ENCODE measurements around the gene ABCC5.

The ABCC5 gene

GRCh38 chr3:183911763-183912506 is 105.7 kb downstream of the ABCC5 start:
- Mint-ChIP-seq H3K27ac (no peak overlapping the region), H3K27me3 (no peaks in the 10 kb centered on the region), H3K4me3 (no peak overlapping the region), H3K4me1 (no peaks in the 10 kb centered on the region), H3K9me3 (no peaks in the 10 kb centered on the region), H3K36me3 (ENCODE audit: low read depth) (no peaks in the 10 kb centered on the region)
- ATAC-seq, result no peak
- no peak for DNase-seq

- ATAC-seq, result no peak
- Mint-ChIP-seq H3K4me1 (no peaks in the 10 kb centered on the region), H3K27me3 (no peaks in the 10 kb centered on the region), H3K36me3 (ENCODE audit: low read depth) (no peaks in the 10 kb centered on the region), H3K27ac (no peak overlapping the region), H3K9me3 (no peaks in the 10 kb centered on the region), H3K4me3 (no peak overlapping the region)
- DNase-seq, result no peak
Observed at GRCh38 chr3:183911087-183911486, 106.6 kb downstream of the ABCC5 start.

GRCh38 chr3:183909030-183909600 is 108.6 kb downstream of the ABCC5 start:
- Mint-ChIP-seq H3K36me3 (ENCODE audit: low read depth) (no peaks in the 10 kb centered on the region), H3K9me3 (no peaks in the 10 kb centered on the region), H3K27me3 (no peaks in the 10 kb centered on the region), H3K27ac (no peak overlapping the region), H3K4me3 (no peak overlapping the region), H3K4me1 (no peaks in the 10 kb centered on the region)
- DNase-seq, result no peak
- no peak for ATAC-seq

- Mint-ChIP-seq H3K4me1 (no peaks in the 10 kb centered on the region), H3K27me3 (no peaks in the 10 kb centered on the region), H3K4me3 (no peak overlapping the region), H3K36me3 (ENCODE audit: low read depth) (no peaks in the 10 kb centered on the region), H3K9me3 (no peaks in the 10 kb centered on the region), H3K27ac (no peak overlapping the region)
- DNase-seq, result no peak
- no peak for ATAC-seq
Observed at GRCh38 chr3:183907911-183908331, 109.8 kb downstream of the ABCC5 start.

- no peaks in the 10 kb centered on the region for H3K9me3 Mint-ChIP-seq
- no peak for DNase-seq
- no peak overlapping the region for H3K27ac Mint-ChIP-seq
- no peaks in the 10 kb centered on the region for H3K27me3 Mint-ChIP-seq
- no peak overlapping the region for H3K4me3 Mint-ChIP-seq
- no peak for ATAC-seq
- H3K4me1 Mint-ChIP-seq, result no peaks in the 10 kb centered on the region
- no peaks in the 10 kb centered on the region for H3K36me3 Mint-ChIP-seq (ENCODE audit: low read depth)
Observed at GRCh38 chr3:183907176-183907575, 110.5 kb downstream of the ABCC5 start.

GRCh38 chr3:183906234-183906921 is 111.3 kb downstream of the ABCC5 start:
- no peak for DNase-seq

GRCh38 chr3:183904833-183905780 is 112.6 kb downstream of the ABCC5 start:
- no peak overlapping the region for H3K4me3 Mint-ChIP-seq
- H3K9me3 Mint-ChIP-seq, result no peaks in the 10 kb centered on the region
- peaks cover 2% of the 10 kb centered on the region for H3K36me3 Mint-ChIP-seq (ENCODE audit: low read depth)

More at GRCh38 chr3:183906234-183906921, 111.3 kb downstream of the ABCC5 start:
- H3K36me3 Mint-ChIP-seq (ENCODE audit: low read depth), result no peaks in the 10 kb centered on the region
- ATAC-seq, result no peak
- H3K4me1 Mint-ChIP-seq, result no peaks in the 10 kb centered on the region
- H3K4me3 Mint-ChIP-seq, result no peak overlapping the region
- no peak overlapping the region for H3K27ac Mint-ChIP-seq
- H3K27me3 Mint-ChIP-seq, result peaks cover 2% of the 10 kb centered on the region
- H3K9me3 Mint-ChIP-seq, result no peaks in the 10 kb centered on the region

GRCh38 chr3:183898028-183898431 is 119.7 kb downstream of the ABCC5 start:
- Mint-ChIP-seq H3K27me3 (peaks cover 8% of the 10 kb centered on the region), H3K4me1 (peaks cover 4% of the 10 kb centered on the region), H3K4me3 (no peak overlapping the region), H3K36me3 (ENCODE audit: low read depth) (peaks cover 2% of the 10 kb centered on the region), H3K9me3 (no peaks in the 10 kb centered on the region), H3K27ac (no peak overlapping the region)
- DNase-seq, result no peak
- ATAC-seq, result peak; percentile 13

More at GRCh38 chr3:183904833-183905780, 112.6 kb downstream of the ABCC5 start:
- no peak for ATAC-seq
- Mint-ChIP-seq H3K27me3 (peaks cover 2% of the 10 kb centered on the region), H3K27ac (no peak overlapping the region), H3K4me1 (no peaks in the 10 kb centered on the region)
- DNase-seq, result no peak

GRCh38 chr3:183897606-183898005 is 120.1 kb downstream of the ABCC5 start:
- peaks cover 11% of the 10 kb centered on the region for H3K27me3 Mint-ChIP-seq
- DNase-seq (no peak), ATAC-seq (peak; percentile 72)
- H3K9me3 Mint-ChIP-seq, result no peaks in the 10 kb centered on the region
- peaks cover 4% of the 10 kb centered on the region for H3K4me1 Mint-ChIP-seq
- H3K36me3 Mint-ChIP-seq (ENCODE audit: low read depth), result peaks cover 2% of the 10 kb centered on the region
- H3K27ac Mint-ChIP-seq, result no peak overlapping the region
- no peak overlapping the region for H3K4me3 Mint-ChIP-seq

GRCh38 chr3:183896610-183897009 is 121.1 kb downstream of the ABCC5 start:
- H3K27ac Mint-ChIP-seq, result no peak overlapping the region
- H3K27me3 Mint-ChIP-seq, result peaks cover 9% of the 10 kb centered on the region
- no peak overlapping the region for H3K4me3 Mint-ChIP-seq
- DNase-seq (no peak), ATAC-seq (no peak)
- H3K9me3 Mint-ChIP-seq, result no peaks in the 10 kb centered on the region
- H3K36me3 Mint-ChIP-seq (ENCODE audit: low read depth), result peaks cover 2% of the 10 kb centered on the region
- peaks cover 4% of the 10 kb centered on the region for H3K4me1 Mint-ChIP-seq

GRCh38 chr3:183896184-183896583 is 121.5 kb downstream of the ABCC5 start:
- ATAC-seq, result no peak
- Mint-ChIP-seq H3K4me3 (no peak overlapping the region), H3K9me3 (no peaks in the 10 kb centered on the region), H3K27ac (no peak overlapping the region), H3K36me3 (ENCODE audit: low read depth) (peaks cover 2% of the 10 kb centered on the region), H3K4me1 (peaks cover 4% of the 10 kb centered on the region), H3K27me3 (peaks cover 9% of the 10 kb centered on the region)
- DNase-seq, result no peak

- no peak for DNase-seq
- H3K36me3 Mint-ChIP-seq (ENCODE audit: low read depth), result peaks cover 2% of the 10 kb centered on the region
Observed at GRCh38 chr3:183895774-183896173, 121.9 kb downstream of the ABCC5 start.

GRCh38 chr3:183895296-183895695 is 122.4 kb downstream of the ABCC5 start:
- Mint-ChIP-seq H3K4me1 (peaks cover 4% of the 10 kb centered on the region), H3K27ac (no peak overlapping the region), H3K9me3 (no peaks in the 10 kb centered on the region), H3K36me3 (ENCODE audit: low read depth) (peaks cover under 1% of the 10 kb centered on the region), H3K4me3 (no peak overlapping the region), H3K27me3 (peaks cover 9% of the 10 kb centered on the region)
- DNase-seq, result no peak
- peak; percentile 40 for ATAC-seq

More at GRCh38 chr3:183895774-183896173, 121.9 kb downstream of the ABCC5 start:
- H3K27ac Mint-ChIP-seq, result no peak overlapping the region
- H3K9me3 Mint-ChIP-seq, result no peaks in the 10 kb centered on the region
- no peak overlapping the region for H3K4me3 Mint-ChIP-seq
- H3K27me3 Mint-ChIP-seq, result peaks cover 9% of the 10 kb centered on the region
- ATAC-seq, result no peak
- peaks cover 4% of the 10 kb centered on the region for H3K4me1 Mint-ChIP-seq

GRCh38 chr3:183892610-183893214 is 125.0 kb downstream of the ABCC5 start:
- no peaks in the 10 kb centered on the region for H3K9me3 Mint-ChIP-seq
- H3K27ac Mint-ChIP-seq, result no peak overlapping the region
- ATAC-seq (no peak), DNase-seq (no peak)
- H3K27me3 Mint-ChIP-seq, result peaks cover 9% of the 10 kb centered on the region
- H3K4me3 Mint-ChIP-seq, result no peak overlapping the region
- H3K4me1 Mint-ChIP-seq, result peaks cover 4% of the 10 kb centered on the region
- H3K36me3 Mint-ChIP-seq (ENCODE audit: low read depth), result no peaks in the 10 kb centered on the region

All from activated naive CD8-positive, alpha-beta T cell treated with anti-CD3 and anti-CD28 coated beads, Interleukin-2, amount 50 U/mL, for 24 hours (primary cell).